Astrocyte (in vitro differentiated cells and primary cell): Measurements from ENCODE around the gene PCDHGA5. TPM values are rescaled to one million over a fixed set of nuclear protein-coding genes. Genes with fewer than 3 reads are reported as not detected.

Source experiments
- DNase-seq: peaks from one replicate; pipeline ENCODE4 v3.0.0-alpha.2; 2010; ENCODE audit warnings: low read depth
- FAIRE-seq: peaks from 2 replicates; lab custom pipeline; 2011; peaks lifted over from hg19 to GRCh38; lab: Jason Lieb, UNC
- H2AFZ ChIP-seq: 2 replicates; pipeline ENCODE4 v1.6.0; 2012; ENCODE audit warnings: low read depth, low read length, inconsistent platforms
- H3K27ac ChIP-seq: 2 replicates; pipeline ENCODE4 v1.5.1; 2011; ENCODE audit warnings: low read depth, low read length, inconsistent platforms
- H3K27me3 ChIP-seq: 2 replicates; pipeline ENCODE4 v1.6.0; 2011; ENCODE audit warnings: low read length, inconsistent platforms; ENCODE audit not compliant: insufficient read depth
- H3K36me3 ChIP-seq: 2 replicates; pipeline ENCODE4 v1.5.1; 2011; ENCODE audit warnings: low read length, inconsistent platforms; ENCODE audit not compliant: insufficient read depth
- H3K4me1 ChIP-seq: 2 replicates; pipeline ENCODE4 v1.5.1; 2011; ENCODE audit warnings: low read length, inconsistent platforms; ENCODE audit not compliant: insufficient read depth
- H3K4me2 ChIP-seq: 2 replicates; pipeline ENCODE4 v1.6.0; 2012; ENCODE audit warnings: low read length, inconsistent platforms
- H3K4me3 ChIP-seq: 2 replicates; pipeline ENCODE4 v1.5.1; 2011; ENCODE audit warnings: low read depth, mild to moderate bottlenecking, low read length, inconsistent platforms; ENCODE audit not compliant: insufficient read depth
- H3K79me2 ChIP-seq: 2 replicates; pipeline ENCODE4 v1.6.0; 2012; ENCODE audit warnings: mild to moderate bottlenecking, low read length, inconsistent platforms; ENCODE audit not compliant: insufficient read depth
- H3K9ac ChIP-seq: 2 replicates; pipeline ENCODE4 v1.6.0; 2012; ENCODE audit warnings: mild to moderate bottlenecking, low read length, inconsistent platforms
- H3K9me3 ChIP-seq: 2 replicates; pipeline ENCODE4 v1.5.1; 2012; ENCODE audit warnings: low read depth, mild to moderate bottlenecking, low read length, inconsistent platforms; ENCODE audit not compliant: insufficient read depth
- H4K20me1 ChIP-seq: 2 replicates; pipeline ENCODE4 v1.6.0; 2012; ENCODE audit warnings: low read length, inconsistent platforms; ENCODE audit not compliant: insufficient read depth
- H3K27ac Mint-ChIP-seq: one replicate; pipeline ENCODE4 v1.8.0; 2021; ENCODE audit warnings: mild to moderate bottlenecking, mixed read lengths; ENCODE audit not compliant: unreplicated experiment
- H3K27me3 Mint-ChIP-seq: one replicate; pipeline ENCODE4 v1.8.0; 2021; ENCODE audit warnings: low read depth, mixed read lengths; ENCODE audit not compliant: unreplicated experiment
- H3K36me3 Mint-ChIP-seq: one replicate; pipeline ENCODE4 v1.8.0; 2021; ENCODE audit warnings: low read depth, mixed read lengths; ENCODE audit not compliant: unreplicated experiment
- H3K4me1 Mint-ChIP-seq: one replicate; pipeline ENCODE4 v1.8.0; 2021; ENCODE audit warnings: low read depth, mixed read lengths; ENCODE audit not compliant: unreplicated experiment
- H3K4me3 Mint-ChIP-seq: one replicate; pipeline ENCODE4 v1.8.0; 2021; ENCODE audit warnings: mild to moderate bottlenecking, moderate library complexity, mixed read lengths; ENCODE audit not compliant: unreplicated experiment
- H3K9me3 Mint-ChIP-seq: one replicate; pipeline ENCODE4 v1.8.0; 2021; ENCODE audit warnings: mild to moderate bottlenecking, mixed read lengths; ENCODE audit not compliant: unreplicated experiment
- EZH2 ChIP-seq: IDR thresholded peaks from 2 replicates; pipeline ENCODE4 v1.6.1; 2012; ENCODE audit warnings: mild to moderate bottlenecking, low read length, inconsistent platforms; ENCODE audit not compliant: insufficient read depth
- total RNA-seq: library from RNA; stranded (reverse); gene quantifications from 2 replicates; pipeline ENCODE4 v1.2.1, GENCODE V29; 2021
- TF ChIP-seq, protein P1 (sequence below): IDR thresholded peaks from 2 replicates; pipeline ENCODE4 v1.5.1; 2011; ENCODE audit warnings: low read depth, mild to moderate bottlenecking, inconsistent platforms, low read length, moderate library complexity; ENCODE audit not compliant: insufficient read depth

PCDHGA5 gene
- total RNA-seq, 1 donor from 2014 or later: 0.30 TPM

DNA sequence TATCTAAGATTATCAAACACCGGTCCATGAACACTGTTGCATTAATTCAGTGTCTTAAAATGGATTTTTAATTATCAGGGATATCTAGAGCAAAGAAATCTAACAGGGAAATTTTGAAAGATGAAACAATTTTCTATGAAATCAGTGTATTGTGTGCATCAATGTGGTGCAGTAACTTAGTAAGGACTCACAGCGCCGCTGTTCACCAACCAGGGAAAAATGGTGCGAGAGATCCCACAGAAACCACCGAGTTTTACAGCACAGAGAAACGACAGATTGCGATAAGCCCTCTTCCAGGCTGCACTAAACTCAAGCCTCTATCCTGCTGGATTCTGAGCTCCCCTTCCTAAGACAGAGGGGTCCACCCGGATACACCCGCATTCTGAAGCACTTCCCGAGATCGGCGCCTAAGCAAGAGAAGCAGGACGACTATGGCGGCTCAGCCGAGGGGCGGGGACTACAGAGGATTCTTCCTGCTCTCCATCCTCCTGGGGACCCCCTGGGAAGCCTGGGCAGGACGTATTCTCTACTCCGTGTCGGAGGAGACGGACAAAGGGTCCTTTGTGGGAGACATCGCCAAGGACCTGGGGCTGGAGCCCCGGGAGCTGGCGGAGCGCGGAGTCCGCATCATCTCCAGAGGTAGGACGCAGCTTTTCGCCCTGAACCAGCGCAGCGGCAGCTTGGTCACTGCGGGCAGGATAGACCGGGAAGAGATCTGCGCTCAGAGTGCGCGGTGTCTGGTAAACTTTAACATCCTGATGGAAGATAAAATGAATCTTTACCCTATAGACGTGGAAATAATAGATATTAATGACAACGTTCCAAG lies 18.7 kb downstream of the PCDHGA5 start, which contains the start of gene PCDHGA7:
TSS of gene PCDHGA7 (plus strand) at position 274 of the 826 bp plus-strand sequence. CDS start at position 432, 158 bp downstream.
- no peak within 1 kb of the TSS for H3K27ac Mint-ChIP-seq

DNA sequence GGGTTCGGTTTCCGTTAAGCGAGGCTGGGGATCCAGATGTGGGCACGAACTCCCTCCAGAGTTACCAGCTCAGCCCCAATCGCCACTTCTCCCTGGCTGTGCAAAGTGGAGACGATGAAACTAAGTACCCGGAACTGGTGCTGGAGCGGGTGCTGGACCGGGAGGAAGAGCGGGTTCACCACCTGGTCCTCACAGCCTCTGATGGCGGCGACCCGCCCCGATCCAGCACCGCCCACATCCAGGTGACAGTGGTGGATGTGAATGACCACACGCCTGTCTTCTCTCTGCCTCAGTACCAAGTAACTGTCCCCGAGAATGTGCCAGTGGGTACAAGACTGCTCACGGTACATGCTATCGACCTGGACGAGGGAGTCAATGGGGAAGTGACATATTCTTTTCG lies 19.4 kb downstream of the PCDHGA5 start:
- Mint-ChIP-seq H3K9me3 (peaks cover 12% of the 10 kb centered on the region), H3K4me3 (no peak overlapping the region), H3K27me3 (no peaks in the 10 kb centered on the region), H3K27ac (no peak overlapping the region), H3K36me3 (peaks cover 7% of the 10 kb centered on the region), H3K4me1 (no peaks in the 10 kb centered on the region)
- no peak for FAIRE-seq
- H3K79me2 ChIP-seq: no peaks in the 10 kb centered on the region
- H3K4me1 ChIP-seq: no peaks in the 10 kb centered on the region
- no peaks in the 10 kb centered on the region for H4K20me1 ChIP-seq
- H3K4me2 ChIP-seq: peak overlapping the region; percentile 80
- no peak overlapping the region for H2AFZ ChIP-seq
- no peaks in the 10 kb centered on the region for H3K27me3 ChIP-seq
- H3K9me3 ChIP-seq: peaks cover 30% of the 10 kb centered on the region
- H3K9ac ChIP-seq: no peak overlapping the region
- no peak overlapping the region for H3K27ac ChIP-seq
- peak overlapping the region; percentile 62 for H3K4me3 ChIP-seq
- no peak for TF ChIP-seq EZH2
- TF ChIP-seq, protein P1, sequence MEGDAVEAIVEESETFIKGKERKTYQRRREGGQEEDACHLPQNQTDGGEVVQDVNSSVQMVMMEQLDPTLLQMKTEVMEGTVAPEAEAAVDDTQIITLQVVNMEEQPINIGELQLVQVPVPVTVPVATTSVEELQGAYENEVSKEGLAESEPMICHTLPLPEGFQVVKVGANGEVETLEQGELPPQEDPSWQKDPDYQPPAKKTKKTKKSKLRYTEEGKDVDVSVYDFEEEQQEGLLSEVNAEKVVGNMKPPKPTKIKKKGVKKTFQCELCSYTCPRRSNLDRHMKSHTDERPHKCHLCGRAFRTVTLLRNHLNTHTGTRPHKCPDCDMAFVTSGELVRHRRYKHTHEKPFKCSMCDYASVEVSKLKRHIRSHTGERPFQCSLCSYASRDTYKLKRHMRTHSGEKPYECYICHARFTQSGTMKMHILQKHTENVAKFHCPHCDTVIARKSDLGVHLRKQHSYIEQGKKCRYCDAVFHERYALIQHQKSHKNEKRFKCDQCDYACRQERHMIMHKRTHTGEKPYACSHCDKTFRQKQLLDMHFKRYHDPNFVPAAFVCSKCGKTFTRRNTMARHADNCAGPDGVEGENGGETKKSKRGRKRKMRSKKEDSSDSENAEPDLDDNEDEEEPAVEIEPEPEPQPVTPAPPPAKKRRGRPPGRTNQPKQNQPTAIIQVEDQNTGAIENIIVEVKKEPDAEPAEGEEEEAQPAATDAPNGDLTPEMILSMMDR: no peak
- no peaks in the 10 kb centered on the region for H3K36me3 ChIP-seq
- no peak for DNase-seq

More for the DNA sequence above, 18.7 kb downstream of the PCDHGA5 start, which contains the start of gene PCDHGA7:
- H3K4me2 ChIP-seq: peak within 1 kb of the TSS; percentile 80
- H4K20me1 ChIP-seq: no peaks in the 10 kb centered on the region
- TF ChIP-seq, protein P1: peak; percentile 43
- TF ChIP-seq EZH2: no peak
- no peaks in the 10 kb centered on the region for H3K36me3 ChIP-seq
- peak within 1 kb of the TSS; percentile 62 for H3K4me3 ChIP-seq
- Mint-ChIP-seq H3K9me3 (peaks cover 9% of the 10 kb centered on the region), H3K36me3 (peaks cover 5% of the 10 kb centered on the region), H3K27me3 (no peaks in the 10 kb centered on the region), H3K4me3 (peak within 1 kb of the TSS; percentile 79), H3K4me1 (no peaks in the 10 kb centered on the region)
- H2AFZ ChIP-seq: peak within 1 kb of the TSS; percentile 70
- peaks cover 27% of the 10 kb centered on the region for H3K9me3 ChIP-seq
- FAIRE-seq (no peak), DNase-seq (peak; percentile 30)
- H3K27ac ChIP-seq: no peak within 1 kb of the TSS
- H3K4me1 ChIP-seq: no peaks in the 10 kb centered on the region
- no peaks in the 10 kb centered on the region for H3K27me3 ChIP-seq
- no peaks in the 10 kb centered on the region for H3K79me2 ChIP-seq
- peak within 1 kb of the TSS; percentile 74 for H3K9ac ChIP-seq
